Uterus (tissue), 4 donors: ENCODE data around the gene OR6Q1. TPM values are rescaled to one million over a fixed set of nuclear protein-coding genes. Genes with fewer than 3 reads are reported as not detected.

Experiments
- DNase-seq, 2 donors: peaks; one replicate each; pipeline ENCODE4 v3.0.0-alpha.2; 2019 to 2020
- H3K27ac ChIP-seq, 2 donors: fragments of 200-600 bp; sonication (generic); 1 replicate in 1 of 2; 2 replicates in 1 of 2; pipeline ENCODE4 v1.5.1; 2016 to 2018
- H3K27me3 ChIP-seq, 2 donors: fragments of 200-600 bp; sonication (generic); one replicate each; pipeline ENCODE4 v1.5.1; 2018 to 2019; ENCODE audit warnings: control low read depth in 1 of 2
- H3K36me3 ChIP-seq, 2 donors: fragments of 200-600 bp; sonication (generic); one replicate each; pipeline ENCODE4 v1.5.1; 2019; ENCODE audit warnings: control low read depth in 1 of 2
- H3K4me1 ChIP-seq, 2 donors: fragments of 200-600 bp; sonication (generic); one replicate each; pipeline ENCODE4 v1.5.1; 2018 to 2019; ENCODE audit warnings: control low read depth in 1 of 2
- H3K4me3 ChIP-seq, 2 donors: fragments of 200-600 bp; sonication (generic); 1 replicate in 1 of 2; 2 replicates in 1 of 2; pipeline ENCODE4 v1.5.1; 2018 to 2019; ENCODE audit warnings: mild to moderate bottlenecking in 1 of 2
- H3K9me3 ChIP-seq, 2 donors: fragments of 200-600 bp; sonication (generic); one replicate each; pipeline ENCODE4 v1.5.1; 2019; ENCODE audit warnings: control low read depth in 1 of 2
- POLR2A ChIP-seq, 2 donors: fragments of 450-650 bp; IDR thresholded peaks; one replicate each; pipeline ENCODE4 v1.6.1; 2016; ENCODE audit warnings: antibody characterized with exemption in 2 of 2, mild to moderate bottlenecking in 1 of 2, moderate library complexity in 1 of 2
- intact Hi-C: fragments of 100-400 bp; cut with DNase I; formaldehyde crosslinking; loops from one replicate; pipeline ENCODE4 v1.15.1; 2023; ENCODE audit warnings: low total_unique reads
- total RNA-seq, 4 donors: library from RNA; depleted of rRNA in 3 of 4; stranded (reverse); fragments of >200 nt in 3 of 4; gene quantifications; one replicate each; pipeline versions ENCODE4 v1.1.0 to v1.2.4, GENCODE V29; 2014 to 2023
- TF ChIP-seq, protein P1 (sequence below), 4 experiments: fragments of 200-600 bp in 2 of 4; fragments of 450-650 bp in 2 of 4; sonication (generic) in 2 of 4; IDR thresholded peaks; one replicate each; pipeline ENCODE4 v1.5.1; 2016 to 2019; ENCODE audit warnings: antibody characterized with exemption in 4 of 4, mild to moderate bottlenecking in 2 of 4, moderate library complexity in 1 of 4
- donor health status: DM: yes; HTN: yes; CAD: no.

The OR6Q1 gene
- total RNA-seq, 4 donors from 2014 or later = not detected

DNA sequence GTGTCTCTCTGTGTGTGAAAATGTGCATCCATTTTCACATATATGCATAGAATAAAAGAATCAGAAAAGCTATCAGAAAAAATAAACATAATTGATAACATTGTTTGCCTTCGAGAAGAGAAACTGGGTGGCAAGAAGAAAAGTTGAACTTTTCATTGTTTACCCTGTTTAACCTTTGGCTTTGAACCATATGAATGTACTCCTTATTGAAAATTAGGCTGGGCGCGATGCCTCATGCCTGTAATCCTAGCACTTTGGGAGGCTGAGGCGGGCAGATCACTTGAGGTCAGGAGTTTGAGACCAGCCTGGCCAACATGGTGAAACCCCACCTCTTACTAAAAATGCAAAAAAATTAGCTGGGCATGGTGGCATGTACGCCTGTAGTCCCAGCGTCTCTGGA is 19.0 kb upstream of the OR6Q1 start:
- Histone ChIP-seq H3K36me3 (no peaks in the 10 kb centered on the region), H3K27me3 (no peaks in the 10 kb centered on the region), H3K9me3 (no peaks in the 10 kb centered on the region), H3K27ac (no peak overlapping the region), H3K4me1 (no peaks in the 10 kb centered on the region), H3K4me3 (no peak overlapping the region)
- intact Hi-C loops = no loop called here
- DNase-seq = no peak
- TF ChIP-seq POLR2A (IDR thresholded peaks at IDR 0.05) = no peak
- TF ChIP-seq, protein P1, sequence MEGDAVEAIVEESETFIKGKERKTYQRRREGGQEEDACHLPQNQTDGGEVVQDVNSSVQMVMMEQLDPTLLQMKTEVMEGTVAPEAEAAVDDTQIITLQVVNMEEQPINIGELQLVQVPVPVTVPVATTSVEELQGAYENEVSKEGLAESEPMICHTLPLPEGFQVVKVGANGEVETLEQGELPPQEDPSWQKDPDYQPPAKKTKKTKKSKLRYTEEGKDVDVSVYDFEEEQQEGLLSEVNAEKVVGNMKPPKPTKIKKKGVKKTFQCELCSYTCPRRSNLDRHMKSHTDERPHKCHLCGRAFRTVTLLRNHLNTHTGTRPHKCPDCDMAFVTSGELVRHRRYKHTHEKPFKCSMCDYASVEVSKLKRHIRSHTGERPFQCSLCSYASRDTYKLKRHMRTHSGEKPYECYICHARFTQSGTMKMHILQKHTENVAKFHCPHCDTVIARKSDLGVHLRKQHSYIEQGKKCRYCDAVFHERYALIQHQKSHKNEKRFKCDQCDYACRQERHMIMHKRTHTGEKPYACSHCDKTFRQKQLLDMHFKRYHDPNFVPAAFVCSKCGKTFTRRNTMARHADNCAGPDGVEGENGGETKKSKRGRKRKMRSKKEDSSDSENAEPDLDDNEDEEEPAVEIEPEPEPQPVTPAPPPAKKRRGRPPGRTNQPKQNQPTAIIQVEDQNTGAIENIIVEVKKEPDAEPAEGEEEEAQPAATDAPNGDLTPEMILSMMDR (IDR thresholded peaks at IDR 0.05) = no peak

DNA sequence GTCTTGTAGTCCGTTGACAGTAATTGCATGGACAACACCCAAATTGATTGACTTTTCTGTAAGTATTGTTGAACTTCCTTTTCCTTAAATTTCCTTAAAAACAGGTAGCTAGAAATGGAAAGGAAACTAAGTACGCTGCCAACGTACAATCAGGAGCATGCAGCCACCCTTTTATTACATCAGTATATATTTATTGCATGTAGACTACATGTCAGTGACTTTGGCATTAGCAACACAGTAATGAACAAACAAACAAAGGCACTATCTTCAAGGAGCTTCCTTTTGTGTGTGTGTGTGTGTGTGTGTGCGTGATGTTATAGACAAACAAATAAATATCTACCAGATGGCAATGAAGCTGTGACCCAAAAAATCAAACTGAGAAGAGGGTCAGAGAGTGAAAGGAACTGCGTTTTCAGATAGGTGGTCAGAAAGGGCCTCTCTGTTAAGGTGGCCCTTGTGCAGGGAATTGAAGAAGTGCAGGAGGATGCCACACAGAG is 7.3 kb upstream of the OR6Q1 start, which contains the start of gene OR9Q1:
Gene OR9Q1 (plus strand): TSS at position 447 of the 497 bp plus-strand sequence. CDS start 155,564 bp downstream, outside the sequence.
- intact Hi-C loops = no loop called here
- H3K27ac ChIP-seq = peak within 1 kb of the TSS in 1 of 2 donors; percentile 63
- H3K4me3 ChIP-seq = no peak within 1 kb of the TSS
- DNase-seq = no peak
- no peaks in the 10 kb centered on the region for H3K27me3 ChIP-seq
- TF ChIP-seq, protein P1 (IDR thresholded peaks at IDR 0.05) = no peak
- TF ChIP-seq POLR2A (IDR thresholded peaks at IDR 0.05) = no peak
- no peaks in the 10 kb centered on the region for H3K9me3 ChIP-seq
- no peaks in the 10 kb centered on the region for H3K36me3 ChIP-seq
- no peaks in the 10 kb centered on the region for H3K4me1 ChIP-seq

DNA sequence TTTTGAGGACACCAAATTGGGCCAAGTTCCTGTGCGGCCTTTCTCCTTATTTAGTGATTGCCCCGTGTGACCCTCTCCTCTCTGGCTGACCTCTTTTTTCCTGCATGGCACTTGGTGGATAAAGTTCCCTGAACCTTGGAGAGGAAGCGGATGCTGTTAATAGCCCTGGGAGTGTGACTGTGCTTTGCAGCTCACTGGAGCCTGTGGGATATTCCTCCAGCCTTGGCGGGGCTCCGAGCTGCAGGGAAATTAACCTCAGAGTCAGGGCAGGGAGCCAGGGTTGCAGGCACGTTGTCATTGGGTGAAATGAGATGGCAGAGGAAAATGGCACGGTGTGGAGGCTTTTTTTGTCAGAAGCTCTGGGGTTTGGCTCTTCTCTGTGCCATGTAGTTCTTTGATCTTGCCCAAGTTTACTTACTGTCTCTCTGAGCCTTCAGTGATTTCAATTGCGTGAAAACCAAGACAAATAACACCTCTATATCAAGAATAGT is 6.1 kb upstream of the OR6Q1 start:
- H3K4me3 ChIP-seq = no peak overlapping the region
- peak; percentile 36 to 75 for DNase-seq
- no peaks in the 10 kb centered on the region for H3K27me3 ChIP-seq
- intact Hi-C loops = no loop called here
- no peaks in the 10 kb centered on the region for H3K4me1 ChIP-seq
- TF ChIP-seq, protein P1 (IDR thresholded peaks at IDR 0.05) = no peak
- TF ChIP-seq POLR2A (IDR thresholded peaks at IDR 0.05) = no peak
- no peaks in the 10 kb centered on the region for H3K9me3 ChIP-seq
- H3K27ac ChIP-seq = peak overlapping the region in 1 of 2 donors; percentile 26
- H3K36me3 ChIP-seq = no peaks in the 10 kb centered on the region

DNA sequence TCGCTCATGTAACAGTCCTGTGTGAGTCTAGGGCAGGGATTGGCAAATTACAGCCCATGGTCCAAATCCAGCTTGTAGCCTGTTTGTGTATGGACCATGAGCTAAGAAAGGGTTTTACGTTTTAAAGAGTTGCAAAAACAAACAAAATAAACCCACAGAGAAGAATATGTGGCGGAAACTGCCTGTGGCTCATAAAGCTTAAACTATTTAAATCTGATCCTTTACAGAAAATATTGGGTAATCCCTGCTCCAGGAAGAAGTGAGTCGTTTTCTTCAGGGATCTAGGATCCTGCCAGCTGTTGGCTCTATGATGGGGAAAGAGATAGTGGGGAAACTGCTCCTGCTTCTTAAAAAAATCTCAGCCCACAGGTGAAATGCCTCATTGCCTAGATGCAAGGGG is 3.4 kb upstream of the OR6Q1 start:
- intact Hi-C loops = no loop called here
- H3K4me3 ChIP-seq = no peak overlapping the region
- H3K27ac ChIP-seq = no peak overlapping the region
- H3K4me1 ChIP-seq = no peaks in the 10 kb centered on the region
- H3K27me3 ChIP-seq = no peaks in the 10 kb centered on the region
- no peaks in the 10 kb centered on the region for H3K9me3 ChIP-seq
- no peak for DNase-seq
- no peaks in the 10 kb centered on the region for H3K36me3 ChIP-seq
- no peak for TF ChIP-seq POLR2A (IDR thresholded peaks at IDR 0.05)
- TF ChIP-seq, protein P1 (IDR thresholded peaks at IDR 0.05) = no peak

- TF ChIP-seq, protein P1 (IDR thresholded peaks at IDR 0.05) = no peak
- TF ChIP-seq POLR2A (IDR thresholded peaks at IDR 0.05) = no peak
- intact Hi-C loops = no loop called here
- Histone ChIP-seq H3K36me3 (no peaks in the 10 kb centered on the region), H3K9me3 (no peaks in the 10 kb centered on the region), H3K27me3 (no peaks in the 10 kb centered on the region), H3K27ac (peak overlapping the region; percentile 40 to 44), H3K4me1 (no peaks in the 10 kb centered on the region), H3K4me3 (no peak overlapping the region)
- DNase-seq = peak in 1 of 2 donors; percentile 16
Observed at GRCh38 chr11:58028687-58029411, 1.9 kb upstream of the OR6Q1 start.
